ENCODE data around the gene TEX48. TPM values are rescaled to one million over a fixed set of nuclear protein-coding genes. Genes with fewer than 3 reads are reported as not detected.

The TEX48 gene
- total and polyA plus RNA-seq, 10 of the 15 experiments (the other 5 are each of a cell fraction or from before 2014, with no cell fraction given): not detected

- no peak for TF ChIP-seq PRDM15 (CRISPR knock-in tag; IDR thresholded peaks at IDR 0.05)
Measured at GRCh38 chr9:114709636-114710035, 27.6 kb upstream of the TEX48 start (continued).

- ChIA-PET POLR2A (no interaction called here), CTCF (interaction anchor here (0.8 to 2.1 kb wide), 7 partner anchors 10 to 308 kb away, joined by 3 to 6 read pairs (median 5); no protein-coding TSS in a partner anchor), RAD21 (ENCODE audit: unreplicated experiment) (interaction anchor here (0.9 to 1.2 kb wide), 2 partner anchors 28 to 200 kb away, joined by 4 read pairs; no protein-coding TSS in a partner anchor), SMC1A (ENCODE audit: uncharacterized antibody, unreplicated experiment) (interaction anchor here (1.1 to 1.8 kb wide), 3 partner anchors 19 to 26 kb away, joined by 3 to 6 read pairs (median 3); no protein-coding TSS in a partner anchor)
- no peaks in the 10 kb centered on the region; the same call in 2 of the 3 replicates for H3K9me3 ChIP-seq (replicated peaks; ENCODE audit: control insufficient read depth, insufficient read depth, low read length)
- no peak overlapping the region for H3K9ac ChIP-seq (ENCODE audit: control insufficient read depth, insufficient read depth, low read length)
- TF ChIP-seq IRF3 (IDR thresholded peaks at IDR 0.05) (no peak), EED (IDR thresholded peaks at IDR 0.05; ENCODE audit: low read depth) (no peak), ZNF207 (IDR thresholded peaks at IDR 0.05; ENCODE audit: borderline replicate concordance) (no peak), STAT1 (conservative IDR thresholded peaks at IDR 0.05) (no peak), MTA3 (IDR thresholded peaks at IDR 0.05; ENCODE audit: borderline replicate concordance, low read length) (no peak), BRCA1 (IDR thresholded peaks at IDR 0.05; ENCODE audit: low read depth, low read length) (no peak), USF2 (IDR thresholded peaks at IDR 0.05; ENCODE audit: borderline replicate concordance, low read depth, low read length) (no peak), PKNOX1 (IDR thresholded peaks at IDR 0.05) (no peak), NRF1 (conservative IDR thresholded peaks at IDR 0.05; ENCODE audit: low read depth, low read length) (no peak)
- H3K4me3 ChIP-seq: no peak overlapping the region
- FAIRE-seq (no peak), DNase-seq (ENCODE audit: low read depth, low spot score) (no peak), ATAC-seq (no peak)
- H3K4me2 ChIP-seq (ENCODE audit: control insufficient read depth, insufficient read depth): no peak overlapping the region
- H3K36me3 ChIP-seq (ENCODE audit: control insufficient read depth in 2 of 2, insufficient read depth in 2 of 2, low read length in 1 of 2): no peaks in the 10 kb centered on the region
- H3K27me3 ChIP-seq (replicated peaks in 1 of 2; ENCODE audit: control insufficient read depth in 2 of 2, insufficient read depth in 2 of 2, low read length in 1 of 2): peaks cover 0 to 13% of the 10 kb centered on the region in 2 experiments; a peak in 2 of 4 replicates
- H4K20me1 ChIP-seq (ENCODE audit: control insufficient read depth, insufficient read depth): no peaks in the 10 kb centered on the region
- intact Hi-C loops (cut with micrococcal nuclease; ENCODE audit: unreplicated experiment) (no loop called here), in situ Hi-C loops (cut with MboI) (no loop called here)
- no peak overlapping the region for H2AFZ ChIP-seq (ENCODE audit: control insufficient read depth, low read depth, low read length)
- no TSS peak for BruUV-seq (replicated peaks)
- 15% methylated on average over 2 of the region's 2 CpGs for WGBS (ENCODE audit: insufficient coverage, insufficient replicate concordance, low lambda C conversion rate, missing lambda C conversion rate)
- H3K27ac ChIP-seq (ENCODE audit: control insufficient read depth, insufficient read depth): no peak overlapping the region
- no peaks in the 10 kb centered on the region for H3K4me1 ChIP-seq (ENCODE audit: control insufficient read depth, insufficient read depth, low read length)
- no peaks in the 10 kb centered on the region for H3K79me2 ChIP-seq (ENCODE audit: control insufficient read depth, insufficient read depth, low read length)
Measured at GRCh38 chr9:114706711-114707110, 24.7 kb upstream of the TEX48 start.
